ENCODE data around the gene INSIG1.

The INSIG1 gene

DNA sequence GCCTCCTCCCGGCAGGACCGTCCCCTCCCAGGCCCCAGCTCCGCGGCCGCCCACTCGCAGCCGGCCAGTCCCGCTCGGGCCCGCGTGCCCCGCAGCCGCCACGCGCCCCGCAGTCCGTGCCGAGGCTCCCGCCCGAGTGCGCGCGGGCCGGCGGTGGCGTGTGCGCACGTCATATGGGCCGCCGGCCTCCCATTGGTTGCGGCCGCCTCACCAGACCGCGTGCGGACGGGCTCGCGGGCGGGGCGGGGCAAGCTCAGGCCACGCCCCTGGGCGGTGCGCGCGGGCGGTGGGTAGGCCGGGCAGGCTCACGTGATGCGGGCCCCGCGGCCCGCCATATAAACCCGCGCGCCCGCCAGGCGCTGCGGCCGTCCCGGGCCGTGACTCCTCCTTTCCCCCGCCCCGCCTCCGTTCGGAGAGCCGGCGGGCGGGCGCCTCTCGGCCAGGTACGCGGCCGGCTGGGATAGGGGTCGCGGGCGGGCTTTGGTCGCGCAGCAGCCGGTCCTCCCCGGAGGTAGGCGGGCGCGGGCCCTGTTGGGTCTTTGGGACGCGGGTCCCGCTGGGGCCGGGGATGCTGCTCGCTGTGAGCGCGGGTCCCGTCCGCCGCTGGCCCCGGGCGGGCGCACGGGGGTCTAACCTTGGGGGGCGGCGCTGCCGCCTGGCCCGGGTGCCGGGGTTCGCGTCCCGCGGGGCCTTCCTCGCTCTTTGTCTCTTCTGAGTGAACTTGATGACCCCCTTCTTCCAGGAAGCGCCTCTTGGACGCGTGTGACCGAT lies at the start of gene INSIG1:
Gene INSIG1, plus strand, starts transcription at position 362 of the 771 bp plus-strand sequence. Its CDS starts 408 bp downstream, at position 770.
- peak; percentile 96 for DNase-seq (ENCODE audit: low read depth)

DNA sequence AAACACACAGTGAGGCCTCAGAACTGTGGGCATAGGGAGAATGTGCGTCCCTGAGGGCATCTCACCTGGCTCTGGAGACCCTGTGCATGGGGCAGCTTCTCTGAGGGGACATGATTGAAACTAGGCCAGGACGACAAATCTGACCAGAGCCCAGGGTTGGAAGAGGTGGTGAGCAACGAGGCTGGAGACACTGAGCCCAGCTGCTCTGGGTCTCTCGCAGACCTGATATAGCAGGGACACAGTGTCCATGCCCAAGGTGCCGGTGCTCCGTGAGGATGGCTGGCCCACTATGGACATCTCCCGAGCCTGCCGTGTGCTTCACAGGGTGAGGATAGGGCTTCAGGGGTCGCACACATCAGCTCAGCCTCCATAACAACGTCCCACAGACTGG lies 49.3 kb upstream of the INSIG1 start:
- DNase-seq (ENCODE audit: low read depth) = no peak

DNA sequence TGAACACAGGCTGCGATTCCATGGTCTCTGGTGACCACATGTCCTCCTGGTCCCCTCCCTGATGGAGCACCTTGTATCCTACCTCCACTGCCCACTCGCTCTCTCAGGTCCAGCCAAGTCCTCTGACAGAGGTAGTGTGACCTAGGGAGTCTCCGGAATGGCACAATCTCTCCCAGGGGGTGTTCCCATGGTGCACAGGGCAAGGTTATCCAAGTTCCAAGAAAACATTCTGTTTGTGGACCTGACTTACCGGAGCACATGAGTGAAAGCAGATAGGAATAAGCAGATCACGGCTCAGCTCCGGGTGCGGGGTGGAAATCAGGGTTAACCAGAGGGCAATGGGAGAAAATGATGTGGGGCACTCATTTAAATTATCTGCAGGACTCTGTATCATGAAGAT lies 45.8 kb upstream of the INSIG1 start:
- no peak for DNase-seq (ENCODE audit: low read depth)

DNA sequence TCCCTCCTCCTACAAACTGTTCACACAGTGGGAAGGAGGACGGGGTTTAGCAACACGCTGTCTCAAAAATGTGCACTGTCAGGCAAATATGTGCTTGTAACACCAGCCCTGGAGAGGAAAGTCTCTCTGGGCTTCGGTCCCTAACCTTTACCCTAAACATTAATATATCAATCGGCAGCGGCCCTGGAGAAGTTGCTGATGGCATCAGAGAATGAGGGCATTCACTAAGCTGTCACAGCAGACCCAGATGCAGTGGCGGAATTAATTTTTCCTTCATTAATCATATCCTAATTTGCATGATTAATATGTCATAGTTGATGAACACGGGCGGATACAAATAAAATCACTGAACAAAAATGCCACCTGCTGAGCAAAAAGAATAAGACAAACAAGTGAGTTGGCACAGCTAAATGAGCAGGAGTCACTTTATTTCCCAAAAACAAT lies 45.2 kb upstream of the INSIG1 start:
- DNase-seq (ENCODE audit: low read depth) = no peak

DNA sequence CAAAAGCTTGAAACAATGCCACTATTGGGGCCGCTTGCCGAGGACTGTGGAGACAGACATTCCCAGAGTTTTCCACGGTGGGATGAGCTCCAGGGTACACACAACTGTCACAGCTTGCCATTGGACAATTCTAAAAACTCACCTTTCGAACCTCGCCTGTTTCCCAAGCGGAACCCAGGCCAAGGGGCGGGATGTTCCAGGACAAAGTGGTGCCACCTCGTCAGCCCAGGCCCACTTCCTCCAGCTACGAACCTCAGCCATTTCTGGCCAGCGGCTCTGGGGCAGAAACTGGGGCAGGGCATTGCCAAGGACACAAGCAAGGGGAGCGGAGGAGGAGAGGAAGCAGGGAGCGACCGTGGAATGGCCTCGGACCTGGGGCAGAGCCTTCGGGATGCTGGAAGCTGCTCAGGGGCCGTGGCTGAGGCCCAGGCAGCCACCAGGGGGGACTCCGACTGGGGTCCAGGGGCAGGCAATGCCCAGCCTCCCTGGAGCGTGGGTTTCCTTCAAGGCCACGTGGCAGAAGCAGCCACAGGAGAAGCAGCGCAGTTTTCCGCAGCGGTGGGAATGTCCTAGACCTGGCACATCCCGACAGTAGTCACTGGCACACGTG lies 44.7 kb upstream of the INSIG1 start:
- no peak for DNase-seq (ENCODE audit: low read depth)

DNA sequence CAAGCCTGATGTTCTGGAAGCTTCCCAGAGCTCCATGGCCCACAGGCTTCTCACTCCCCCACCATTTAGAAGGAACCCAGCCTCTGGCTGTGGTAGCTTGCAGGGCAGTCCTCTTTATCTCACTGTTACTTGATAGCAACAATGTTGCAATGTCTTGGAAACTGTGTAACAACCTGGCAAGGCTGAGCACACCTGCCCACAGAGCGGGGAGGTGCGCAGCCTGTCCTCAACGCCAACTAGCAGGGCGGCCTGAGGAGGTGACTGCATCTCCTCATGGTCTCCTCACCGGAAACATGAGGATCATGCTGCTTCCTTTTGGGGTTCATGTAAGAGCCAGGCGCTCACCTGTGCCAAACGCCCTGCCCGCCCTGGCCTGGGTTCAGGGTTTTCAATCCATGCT lies 43.7 kb upstream of the INSIG1 start:
- no peak for DNase-seq (ENCODE audit: low read depth)

DNA sequence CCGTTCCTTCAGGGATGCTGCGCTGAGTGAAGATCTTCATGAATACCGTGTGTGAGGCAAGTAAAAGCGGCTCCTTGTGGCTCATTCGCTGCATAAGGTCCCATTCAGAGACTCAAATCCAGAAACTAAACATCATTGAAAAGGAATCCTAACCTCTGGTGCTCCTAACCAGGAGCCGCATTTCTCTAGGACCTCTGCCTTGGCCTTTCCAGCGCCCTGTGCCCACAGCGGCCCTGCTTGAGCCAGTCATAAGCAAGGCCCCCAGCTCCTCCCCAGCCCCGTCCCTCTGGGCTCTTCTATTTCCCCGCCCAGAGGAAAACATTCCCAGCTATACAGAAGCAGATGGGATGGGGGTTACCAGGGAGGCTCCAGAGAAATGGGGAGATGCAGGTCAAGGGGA lies 42.6 kb upstream of the INSIG1 start:
- no peak for DNase-seq (ENCODE audit: low read depth)

DNA sequence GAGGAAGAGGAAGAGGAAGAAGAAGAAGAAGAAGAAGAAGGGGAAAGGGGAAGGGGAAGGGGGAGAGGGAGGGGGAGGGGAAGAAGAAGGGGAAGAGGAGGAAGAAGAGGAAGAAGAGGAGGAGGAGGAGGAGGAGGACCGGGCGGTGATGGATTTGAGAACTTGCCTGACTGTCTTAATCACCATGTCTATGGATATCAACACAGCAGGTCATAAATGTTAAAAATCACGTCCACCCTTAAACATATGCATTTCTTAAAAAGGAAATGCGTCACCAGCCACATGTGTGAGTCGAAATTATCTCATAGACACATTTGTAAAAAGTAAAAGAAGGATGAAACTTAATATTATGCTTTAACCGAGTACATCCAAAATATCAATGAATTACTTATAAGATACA lies 42.1 kb upstream of the INSIG1 start:
- no peak for DNase-seq (ENCODE audit: low read depth)

DNA sequence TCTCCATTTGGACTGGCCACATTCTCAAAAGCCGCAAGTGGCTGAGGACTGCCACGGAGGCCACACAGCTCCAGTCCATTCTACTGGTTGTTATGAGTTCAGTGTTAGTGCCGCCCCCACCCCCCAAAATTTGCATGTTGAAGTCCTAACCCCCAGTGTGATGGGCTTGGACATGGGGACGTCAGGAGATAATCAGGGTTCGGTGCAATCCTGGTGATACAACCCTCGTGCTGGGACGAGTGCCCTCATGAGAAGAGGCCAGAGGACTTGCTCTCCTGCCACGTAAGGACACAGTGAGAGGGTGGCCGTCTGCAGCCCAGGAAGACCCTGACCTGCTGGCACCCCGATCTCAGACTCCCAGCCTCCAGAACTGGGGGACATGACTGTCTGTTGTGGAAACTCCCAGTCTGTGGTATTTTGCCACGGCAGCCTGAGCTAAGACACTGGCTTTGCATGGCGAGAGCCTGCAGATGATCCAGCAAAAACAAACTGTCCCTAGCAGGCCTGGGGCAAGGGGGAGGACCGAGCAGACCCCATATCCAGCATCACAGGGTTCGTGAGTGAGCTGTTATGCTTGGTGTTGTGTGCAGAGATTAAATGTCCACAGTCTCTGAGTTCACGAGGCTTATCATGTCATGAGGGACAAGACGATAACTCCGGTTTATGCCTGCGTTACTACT lies 41.5 kb upstream of the INSIG1 start:
- no peak for DNase-seq (ENCODE audit: low read depth)

DNA sequence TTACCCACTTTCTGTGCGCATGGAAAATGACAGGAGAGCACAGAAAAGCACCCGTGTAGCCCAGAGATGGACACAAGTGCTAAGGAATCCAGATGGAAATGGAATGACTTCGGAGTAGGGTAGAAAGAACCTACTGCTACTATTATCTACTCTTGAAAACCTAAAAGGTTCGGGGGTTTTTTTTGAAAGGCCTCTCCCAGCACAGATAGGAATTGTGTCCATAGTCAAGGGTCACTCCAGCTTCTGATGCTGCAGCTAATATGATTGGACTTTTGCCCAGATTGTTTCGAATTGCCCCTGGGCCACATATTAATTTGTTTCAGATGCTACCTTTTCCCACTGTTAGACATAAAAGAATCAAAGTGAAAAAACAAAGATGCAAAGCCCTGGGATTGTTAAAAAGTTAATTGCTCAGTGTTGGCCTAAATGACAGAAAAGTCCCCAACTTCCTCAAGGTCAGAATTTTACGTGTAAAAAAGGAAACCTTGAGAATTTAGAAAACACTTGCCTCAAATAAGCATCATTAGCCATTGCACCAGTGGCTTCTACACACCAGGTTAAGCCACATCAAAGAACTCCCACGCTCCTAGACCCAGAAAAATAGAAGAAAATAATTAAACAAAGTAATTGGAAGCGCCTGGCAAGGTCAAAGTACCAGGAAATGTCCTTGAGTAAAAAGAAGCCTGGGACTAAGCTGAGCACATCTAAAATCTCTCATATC lies 40.8 kb upstream of the INSIG1 start:
- DNase-seq (ENCODE audit: low read depth) = no peak

DNA sequence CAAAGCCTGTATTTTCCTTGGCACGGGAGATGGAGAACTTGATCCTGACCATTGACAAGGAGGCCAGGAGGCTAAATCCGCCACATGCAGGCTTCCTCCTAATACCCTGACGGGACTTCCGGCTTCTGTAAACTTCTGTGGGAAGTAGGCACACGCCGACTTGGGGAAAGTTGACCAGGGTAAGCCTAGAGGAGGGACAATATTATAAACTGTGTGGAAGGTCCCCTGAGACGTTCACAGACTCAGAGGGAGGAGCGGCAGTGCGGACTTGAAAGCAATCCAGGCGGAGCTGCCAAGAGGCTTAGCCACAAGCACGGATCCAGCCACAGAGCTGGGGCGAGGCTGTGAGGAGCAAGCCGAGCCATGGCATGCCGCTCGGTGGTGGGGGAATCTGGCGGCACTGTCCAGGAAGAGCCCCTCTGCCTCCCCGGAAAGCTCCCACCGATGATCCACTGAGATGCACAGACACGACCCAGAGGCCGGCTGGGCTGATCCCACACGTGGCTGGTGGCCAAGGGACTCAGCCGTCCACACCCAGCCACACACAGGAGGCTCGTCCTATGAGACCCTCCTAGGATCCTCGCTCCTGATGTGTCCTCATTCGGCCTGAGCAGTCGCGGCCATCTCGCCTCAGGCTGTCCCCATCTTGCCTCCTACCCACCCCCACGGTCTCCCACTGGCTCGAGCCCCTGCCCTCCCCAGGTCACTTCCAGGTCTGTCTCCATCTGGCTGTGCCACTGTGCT lies 40.0 kb upstream of the INSIG1 start:
- no peak for DNase-seq (ENCODE audit: low read depth)

DNA sequence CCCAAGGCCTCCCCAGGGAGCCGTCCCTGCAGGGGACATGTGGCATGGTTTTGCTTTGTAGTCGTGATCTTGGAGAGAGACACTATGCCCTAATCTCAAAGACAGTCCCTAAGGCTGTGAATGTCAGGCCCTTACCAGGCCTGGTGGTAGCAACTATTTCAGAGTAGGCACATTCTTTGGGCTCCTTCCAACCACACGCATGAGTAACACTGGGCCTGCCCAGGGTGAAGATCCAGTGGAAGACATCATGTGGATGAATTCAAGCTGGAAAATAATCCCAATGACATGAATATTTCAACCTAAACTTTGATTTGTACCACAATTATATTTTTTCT lies 39.5 kb upstream of the INSIG1 start:
- no peak for DNase-seq (ENCODE audit: low read depth)

DNA sequence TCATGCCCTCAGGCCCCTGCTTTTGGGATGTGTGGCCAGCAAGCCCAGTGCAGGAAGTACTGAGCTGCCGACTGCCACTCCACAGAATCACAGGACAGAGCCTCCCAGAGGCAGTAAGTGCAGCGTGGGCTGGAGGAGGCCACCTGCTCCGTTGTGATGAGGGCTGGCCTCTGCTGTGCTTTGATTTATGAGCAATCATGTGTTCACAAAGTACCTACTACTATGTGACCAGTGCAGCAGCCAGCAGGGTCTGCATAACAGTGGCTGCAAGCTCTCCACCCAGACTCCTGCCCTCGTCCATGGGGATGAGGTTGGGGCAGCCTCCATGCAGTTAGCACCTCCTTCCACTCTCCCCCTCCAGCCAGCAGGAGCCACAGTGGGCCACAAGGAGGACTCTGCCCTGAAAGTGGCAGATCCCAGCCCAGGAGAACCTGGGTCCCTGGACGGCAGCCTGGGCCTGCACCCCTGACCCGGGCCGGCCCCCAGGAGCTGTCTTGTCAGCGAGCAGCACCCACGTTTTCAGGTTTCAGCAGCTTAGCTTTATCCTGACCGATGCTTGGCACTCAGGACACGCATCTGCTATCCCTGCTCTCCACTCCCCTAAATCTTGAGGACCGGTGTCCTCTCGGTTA lies 37.7 kb upstream of the INSIG1 start:
- no peak for DNase-seq (ENCODE audit: low read depth)

DNA sequence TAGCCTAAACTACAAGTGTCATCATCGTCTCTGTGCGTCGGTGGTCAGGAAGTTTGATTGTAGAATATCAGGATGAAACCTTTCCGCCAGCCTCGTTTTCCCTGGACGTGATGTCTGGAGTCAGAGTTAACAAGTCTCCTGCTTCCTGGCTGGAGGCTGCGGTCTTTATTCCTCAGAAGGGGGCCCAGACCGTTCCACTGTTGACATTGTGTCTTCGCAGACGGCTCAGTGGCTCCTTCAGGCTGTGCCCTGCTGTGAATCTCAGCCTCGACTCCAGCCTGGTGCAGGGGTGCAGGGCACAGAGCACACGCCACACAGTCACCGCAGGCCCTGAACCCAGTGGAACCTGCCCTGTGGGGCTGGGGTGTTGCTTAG lies 37.2 kb upstream of the INSIG1 start:
- no peak for DNase-seq (ENCODE audit: low read depth)

DNA sequence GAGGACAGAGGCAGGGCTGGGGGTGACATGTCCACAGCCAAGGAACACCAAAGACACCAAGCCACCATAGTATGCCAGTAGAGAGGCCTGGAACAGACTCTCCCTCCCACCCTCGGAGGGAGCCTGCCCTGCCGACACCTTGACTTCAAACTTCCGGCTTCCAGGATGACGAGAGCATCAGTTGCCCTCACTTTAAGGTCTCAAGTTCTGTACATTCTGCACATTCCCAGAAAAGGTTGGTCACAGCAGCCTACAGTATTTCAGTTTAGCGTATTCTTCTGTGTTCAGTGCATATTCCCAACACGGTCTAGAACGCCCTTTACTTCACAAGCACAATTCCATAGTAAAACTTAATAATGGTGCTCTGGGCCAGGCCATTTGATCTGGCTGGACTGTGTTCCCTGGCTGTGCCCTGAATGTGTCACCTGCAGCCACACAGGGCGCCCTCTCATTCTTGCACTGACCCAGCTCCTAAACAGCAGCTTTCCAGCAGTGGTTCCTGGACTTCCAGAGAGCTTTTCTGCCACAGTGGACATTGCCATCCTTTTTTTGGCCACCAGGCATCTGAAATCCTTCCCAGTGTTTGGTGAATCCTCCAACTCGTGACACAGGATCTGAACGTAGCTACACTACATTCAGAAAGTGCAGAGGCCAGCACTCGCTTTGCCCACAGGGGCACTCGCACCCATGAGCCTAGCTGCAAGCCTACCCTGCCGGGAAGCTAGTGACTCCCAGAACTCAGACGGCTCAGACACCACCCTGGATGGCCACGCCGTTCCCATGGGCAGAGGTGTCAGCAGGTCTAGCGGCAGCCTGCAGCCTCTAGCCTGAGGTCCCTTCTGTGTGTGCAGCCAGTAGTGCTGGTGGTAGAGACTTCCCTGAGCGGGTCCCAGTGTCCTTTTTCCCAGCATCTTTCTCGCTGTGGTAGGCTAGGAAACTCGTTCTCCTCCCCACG lies 36.4 kb upstream of the INSIG1 start:
- no peak for DNase-seq (ENCODE audit: low read depth)

DNA sequence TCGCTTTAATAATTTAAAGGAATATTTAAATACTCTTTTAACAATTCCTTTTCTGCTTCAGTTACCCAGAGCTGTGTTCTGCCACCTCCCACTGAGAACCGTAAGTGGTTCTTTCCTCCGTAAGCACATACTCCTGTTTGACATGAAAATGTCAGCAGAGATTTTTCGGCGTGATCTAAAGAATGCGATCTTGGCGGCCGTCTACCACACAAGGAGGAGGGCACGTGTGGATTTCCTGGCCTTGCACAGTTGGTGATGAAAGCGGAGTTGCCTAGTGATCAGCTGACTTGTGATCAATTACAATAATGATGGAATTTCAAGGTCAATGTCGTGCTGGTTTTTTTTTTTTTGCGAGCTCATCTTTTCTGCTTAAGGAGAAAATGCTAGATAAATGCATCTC lies 35.6 kb upstream of the INSIG1 start:
- no peak for DNase-seq (ENCODE audit: low read depth)

DNA sequence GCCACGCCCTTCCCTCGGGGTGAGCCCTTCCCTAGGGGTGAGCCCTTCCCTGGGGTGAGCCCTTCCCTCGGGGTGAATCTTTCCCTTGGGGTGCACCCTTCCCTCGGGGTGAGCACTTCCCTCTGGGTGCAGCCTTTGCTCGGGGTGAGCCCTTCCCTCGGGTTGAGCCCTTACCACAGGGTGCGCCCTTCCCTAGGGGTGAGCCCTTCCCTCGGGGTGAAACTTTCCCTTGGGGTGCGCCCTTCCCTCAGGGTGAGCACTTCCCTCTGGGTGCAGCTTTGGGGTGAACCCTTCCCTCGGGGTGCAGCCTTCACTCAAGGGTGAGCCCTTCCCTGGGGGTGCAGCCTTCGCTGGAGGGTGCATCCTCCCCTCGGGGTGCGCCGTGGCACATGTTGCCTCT lies 34.6 kb upstream of the INSIG1 start:
- no peak for DNase-seq (ENCODE audit: low read depth)

DNA sequence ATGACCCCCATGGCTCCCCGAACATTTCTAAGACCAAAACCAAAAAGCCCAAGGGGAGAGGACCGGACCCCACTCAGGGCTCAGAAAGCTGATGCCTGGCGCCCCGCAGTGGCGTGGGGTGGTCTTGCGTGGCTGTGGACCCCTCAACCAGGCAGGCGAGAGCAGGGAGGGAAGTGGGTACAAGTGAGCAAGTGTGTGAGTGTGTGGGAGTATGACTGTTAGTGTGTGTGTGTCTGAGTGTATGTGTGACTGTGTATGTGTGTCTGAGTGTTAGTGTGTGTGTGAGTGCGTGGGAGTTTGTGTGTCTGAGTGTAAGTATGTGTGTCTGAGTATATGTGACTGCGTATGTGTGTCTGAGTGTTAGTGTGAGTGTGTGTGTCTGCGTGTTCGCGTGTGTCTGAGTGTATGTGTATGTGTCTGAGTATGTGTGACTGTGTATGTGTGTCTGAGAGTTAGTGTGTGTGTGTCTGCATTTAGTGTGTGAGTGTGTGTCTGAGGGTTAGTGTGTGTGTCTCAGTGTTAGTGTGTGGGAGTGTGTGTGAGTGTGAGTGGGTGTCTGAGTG lies 34.0 kb upstream of the INSIG1 start:
- DNase-seq (ENCODE audit: low read depth) = no peak

DNA sequence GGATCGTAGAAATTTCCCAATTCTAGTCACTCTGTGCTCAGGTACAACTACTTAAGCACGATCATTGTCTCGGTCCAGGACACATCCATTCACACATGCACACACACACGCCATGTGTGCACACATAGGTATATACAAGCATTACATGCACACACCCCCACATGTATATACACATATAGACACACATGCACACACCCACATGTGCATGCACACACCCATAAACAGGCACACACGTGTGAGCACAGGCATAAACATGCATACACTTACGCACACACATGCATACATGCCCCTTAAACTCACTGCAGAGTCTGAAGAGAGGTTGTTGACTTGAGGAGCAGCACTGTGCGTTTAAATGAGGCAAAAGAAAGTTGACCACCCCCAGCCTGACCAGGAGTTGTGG lies 32.5 kb upstream of the INSIG1 start:
- DNase-seq (ENCODE audit: low read depth) = no peak

DNA sequence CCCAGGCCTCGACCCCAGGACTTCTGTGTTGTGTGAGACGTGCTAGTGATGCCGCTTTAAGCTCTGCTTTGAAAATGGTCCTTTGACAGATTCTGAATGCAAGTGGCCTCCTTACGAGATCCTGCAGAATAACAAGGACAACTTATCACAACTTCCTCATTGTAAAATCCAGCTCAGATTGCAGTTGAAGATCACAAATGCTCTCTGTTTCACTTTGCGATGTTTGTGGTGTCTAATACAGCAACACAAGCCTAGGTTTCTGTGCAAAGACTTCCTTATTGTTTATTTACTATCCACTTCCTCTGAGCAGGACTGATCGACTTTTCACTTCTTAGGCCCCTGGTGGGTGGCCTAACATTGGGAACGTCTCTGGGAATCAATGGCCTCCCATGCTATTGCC lies 31.7 kb upstream of the INSIG1 start:
- DNase-seq (ENCODE audit: low read depth) = no peak
